Vagina (tissue), 2 donors: ENCODE measurements around the gene PTPN3.

ENCODE experiments used
- CTCF ChIP-seq, 3 experiments: fragments of 450-650 bp in 2 of 3; fragments of 200-600 bp in 1 of 3; sonication (generic) in 1 of 3; IDR thresholded peaks; one replicate each; pipeline ENCODE4 v1.5.1; 2017 to 2019; ENCODE audit warnings: antibody characterized with exemption in 3 of 3, mild to moderate bottlenecking in 2 of 3, moderate library complexity in 2 of 3
- POLR2A ChIP-seq, 2 donors: fragments of 450-650 bp; IDR thresholded peaks; one replicate each; pipeline ENCODE4 v1.6.1; 2017; ENCODE audit warnings: antibody characterized with exemption in 2 of 2, mild to moderate bottlenecking in 2 of 2, moderate library complexity in 2 of 2
- POLR2AphosphoS5 ChIP-seq, 2 donors: sonication (generic); formaldehyde crosslinking; IDR thresholded peaks; one replicate each; pipeline ENCODE4 v1.9.0; 2017; ENCODE audit warnings: antibody characterized with exemption in 2 of 2, mild to moderate bottlenecking in 2 of 2, low read depth in 1 of 2; ENCODE audit not compliant: insufficient read depth in 1 of 2

- TF ChIP-seq CTCF (IDR thresholded peaks at IDR 0.05) (no peak), POLR2A (IDR thresholded peaks at IDR 0.05) (no peak), POLR2AphosphoS5 (IDR thresholded peaks at IDR 0.05; ENCODE audit: insufficient read depth in 1 of 2, low read depth in 1 of 2) (no peak)
These were observed 29.2 kb downstream of the PTPN3 start for GRCh38 chr9:109468927-109469326.
